ENCODE measurements around the gene IGF1R. TPM values are rescaled to one million over a fixed set of nuclear protein-coding genes. Genes with fewer than 3 reads are reported as not detected.

Gene IGF1R
- total RNA-seq, 1 experiment from 2014 or later = 16.3 TPM

GRCh38 chr15:98698792-98699191 lies 50.5 kb downstream of the IGF1R start:
- ChIA-PET CTCF (no interaction called here), RAD21 (ENCODE audit: low non-redundant PET in 1 of 2, low total read pairs in 2 of 2, uncharacterized antibody in 2 of 2, unreplicated experiment in 2 of 2) (no interaction called here), POLR2A (no interaction called here)
- BruUV-seq (replicated peaks) = no TSS peak
- H3K4me3 ChIP-seq (replicated peaks in 1 of 2; ENCODE audit: low read depth in 1 of 2, low read length in 2 of 2) = no peak overlapping the region
- no peak overlapping the region for H2AFZ ChIP-seq (ENCODE audit: low read depth, low read length, poor library complexity, severe bottlenecking)
- no peaks in the 10 kb centered on the region for H3K36me3 ChIP-seq (ENCODE audit: control insufficient read depth in 1 of 2, insufficient read depth in 2 of 2, low read length in 2 of 2)
- DNase-seq (ENCODE audit: low read depth, low spot score) (no peak), ATAC-seq (no peak)
- no peak for TF ChIP-seq EZH2phosphoT487 (IDR thresholded peaks at IDR 0.05; ENCODE audit: borderline replicate concordance)
- no peak for TF ChIP-seq EGR1 (IDR thresholded peaks at IDR 0.05; ENCODE audit: low read depth)
- no peak for TF ChIP-seq ZFX (IDR thresholded peaks at IDR 0.05)
- no peak for TF ChIP-seq ATF3 (IDR thresholded peaks at IDR 0.05)
- no peak for TF ChIP-seq SIN3A (IDR thresholded peaks at IDR 0.05; ENCODE audit: low read depth)
- TF ChIP-seq ZNF274 (IDR thresholded peaks at IDR 0.05; ENCODE audit: low read depth, low read length) = no peak
- TF ChIP-seq CEBPB (IDR thresholded peaks at IDR 0.05; ENCODE audit: low read depth) = no peak
- no peak for TF ChIP-seq MAX (IDR thresholded peaks at IDR 0.05)
- no peak for TF ChIP-seq SP1 (IDR thresholded peaks at IDR 0.05; ENCODE audit: low read depth)
- TF ChIP-seq TCF7L2 (IDR thresholded peaks at IDR 0.05; ENCODE audit: borderline replicate concordance, extremely low read depth, insufficient read depth, insufficient read length) = no peak
- no peak for TF ChIP-seq JUND (IDR thresholded peaks at IDR 0.05)
- TF ChIP-seq ZBTB33 (IDR thresholded peaks at IDR 0.05; ENCODE audit: extremely low read depth, insufficient replicate concordance, low read length) = no peak
- TF ChIP-seq POLR2A (IDR thresholded peaks at IDR 0.05; ENCODE audit: borderline replicate concordance, extremely low read depth, insufficient read depth, insufficient read length) = no peak
- no peak for TF ChIP-seq CBX3 (IDR thresholded peaks at IDR 0.05; ENCODE audit: low read depth)
- H3K27me3 ChIP-seq (ENCODE audit: insufficient read depth, low read length) = no peaks in the 10 kb centered on the region
- H3K9me2 ChIP-seq (ENCODE audit: insufficient read depth) = no peaks in the 10 kb centered on the region
- H3K9me3 ChIP-seq (ENCODE audit: control insufficient read depth in 1 of 2, insufficient read depth in 1 of 2, low read depth in 1 of 2, low read length in 2 of 2) = no peaks in the 10 kb centered on the region
- no peak overlapping the region for H3K27ac ChIP-seq (ENCODE audit: low read depth, low read length)
- no peaks in the 10 kb centered on the region for H3K79me2 ChIP-seq (ENCODE audit: insufficient read depth, low read length)
- intact Hi-C loops (cut with micrococcal nuclease) = no loop called here
- no peaks in the 10 kb centered on the region for H4K20me1 ChIP-seq (ENCODE audit: insufficient read depth)
- H3K4me2 ChIP-seq (ENCODE audit: low read length) = no peak overlapping the region
- H3K9ac ChIP-seq (ENCODE audit: low read length) = no peak overlapping the region
- no peaks in the 10 kb centered on the region for H3K4me1 ChIP-seq (ENCODE audit: control insufficient read depth in 1 of 2, insufficient read depth in 2 of 2, low read length in 2 of 2)
